Activated CD4-positive, alpha-beta T cell treated with anti-CD3 and anti-CD28 coated beads for 36 hours (primary cell): ENCODE data around the gene SMCO2. TPM values are rescaled to one million over a fixed set of nuclear protein-coding genes. Genes with fewer than 3 reads are reported as not detected.

Experiments
- ATAC-seq: fragments of 200-7000 bp; cut with Tn5 transposase; one replicate; pipeline ENCODE4 v1.10.0; 2021; ENCODE audit warnings: mild to moderate bottlenecking, moderate library complexity
- CTCF ChIA-PET: fragments of 350-600 bp; sonication (Branson Sonifier 250); formaldehyde crosslinking; loops from one replicate; lab custom pipeline; 2021; ENCODE audit warnings: antibody characterized with exemption; lab: Charles Lee
- POLR2A ChIA-PET: fragments of 350-600 bp; sonication (Branson Sonifier 250); formaldehyde crosslinking; loops from one replicate; lab custom pipeline; 2021; ENCODE audit warnings: antibody characterized with exemption, inconsistent platforms; lab: Charles Lee
- DNase-seq: peaks from one replicate; pipeline ENCODE4 v3.0.0-alpha.2; 2020
- H3K27ac Mint-ChIP-seq: one replicate; pipeline ENCODE4 v1.8.0; 2021; ENCODE audit warnings: mixed read lengths
- H3K27me3 Mint-ChIP-seq: one replicate; pipeline ENCODE4 v1.8.0; 2021; ENCODE audit warnings: mixed read lengths
- H3K36me3 Mint-ChIP-seq: one replicate; pipeline ENCODE4 v1.8.0; 2021; ENCODE audit warnings: low read depth, mixed read lengths
- H3K4me1 Mint-ChIP-seq: one replicate; pipeline ENCODE4 v1.8.0; 2021; ENCODE audit warnings: mixed read lengths
- H3K4me3 Mint-ChIP-seq: one replicate; pipeline ENCODE4 v1.8.0; 2021; ENCODE audit warnings: mild to moderate bottlenecking, moderate library complexity, mixed read lengths
- H3K9me3 Mint-ChIP-seq: one replicate; pipeline ENCODE4 v1.8.0; 2021; ENCODE audit warnings: low read depth, mixed read lengths
- intact Hi-C, 2 experiments: fragments of 100-400 bp; cut with DNase I in 1 of 2; cut with micrococcal nuclease in 1 of 2; formaldehyde crosslinking; loops; one replicate each; pipeline versions ENCODE4 v1.14.2 to v1.15.1; 2022 to 2024; cut with DNase I, micrococcal nuclease
- total RNA-seq, 2 experiments: library from RNA; stranded (reverse); gene quantifications; one replicate each; pipeline ENCODE4 v1.2.3, GENCODE V29; 2021

The SMCO2 gene
- total RNA-seq, 2 experiments from 2014 or later, result 0.23 TPM; not detected in 1

GRCh38 chr12:27429606-27430005 is 16.9 kb upstream of the SMCO2 start:
- peaks cover 5% of the 10 kb centered on the region for H3K4me1 Mint-ChIP-seq
- DNase-seq (no peak), ATAC-seq (no peak)
- H3K36me3 Mint-ChIP-seq, result no peaks in the 10 kb centered on the region
- ChIA-PET POLR2A (no interaction called here), CTCF (interaction anchor here (0.6 kb wide), 1 partner anchor 306 kb away, joined by 3 read pairs; no protein-coding TSS in a partner anchor)
- no peak overlapping the region for H3K27ac Mint-ChIP-seq
- intact Hi-C loops, result no loop called here
- H3K27me3 Mint-ChIP-seq, result no peaks in the 10 kb centered on the region
- no peak overlapping the region for H3K4me3 Mint-ChIP-seq
- no peaks in the 10 kb centered on the region for H3K9me3 Mint-ChIP-seq

GRCh38 chr12:27431185-27431584 is 15.4 kb upstream of the SMCO2 start:
- POLR2A ChIA-PET, result no interaction called here
- no peak for ATAC-seq
- CTCF ChIA-PET, result interaction anchor here (0.6 to 4.6 kb wide), 2 partner anchors 221 to 222 kb away, joined by 4 to 26 read pairs; no protein-coding TSS in a partner anchor

GRCh38 chr12:27434673-27435565 is 11.6 kb upstream of the SMCO2 start:
- no peaks in the 10 kb centered on the region for H3K36me3 Mint-ChIP-seq
- intact Hi-C loops, result loop anchor here (1.0 to 2.0 kb wide), 5 partner anchors 200 to 268 kb away; no protein-coding TSS in a partner anchor
- DNase-seq (peak; percentile 44), ATAC-seq (peak; percentile 63)
- H3K27ac Mint-ChIP-seq, result no peak overlapping the region
- no peaks in the 10 kb centered on the region for H3K9me3 Mint-ChIP-seq
- peaks cover 8% of the 10 kb centered on the region for H3K27me3 Mint-ChIP-seq
- peaks cover 10% of the 10 kb centered on the region for H3K4me1 Mint-ChIP-seq
- ChIA-PET POLR2A (no interaction called here), CTCF (interaction anchor here (0.5 to 4.6 kb wide), 36 partner anchors 9 to 1164 kb away, joined by 3 to 26 read pairs (median 4); partner anchors contain the start of gene PPFIBP1)
- no peak overlapping the region for H3K4me3 Mint-ChIP-seq

More at GRCh38 chr12:27431185-27431584, 15.4 kb upstream of the SMCO2 start:
- Mint-ChIP-seq H3K4me3 (no peak overlapping the region), H3K36me3 (no peaks in the 10 kb centered on the region), H3K9me3 (no peaks in the 10 kb centered on the region), H3K27ac (no peak overlapping the region), H3K27me3 (no peaks in the 10 kb centered on the region), H3K4me1 (peaks cover 13% of the 10 kb centered on the region)
- DNase-seq, result no peak
- intact Hi-C loops, result no loop called here

GRCh38 chr12:27436029-27436428 is 10.5 kb upstream of the SMCO2 start:
- H3K4me1 Mint-ChIP-seq, result peaks cover 9% of the 10 kb centered on the region
- H3K27ac Mint-ChIP-seq, result no peak overlapping the region
- POLR2A ChIA-PET, result no interaction called here
- H3K36me3 Mint-ChIP-seq, result no peaks in the 10 kb centered on the region
- ATAC-seq (no peak), DNase-seq (no peak)
- H3K4me3 Mint-ChIP-seq, result no peak overlapping the region
- H3K9me3 Mint-ChIP-seq, result no peaks in the 10 kb centered on the region
- CTCF ChIA-PET, result interaction anchor here (0.7 to 3.0 kb wide), 7 partner anchors 9 to 199 kb away, joined by 3 to 13 read pairs (median 5); no protein-coding TSS in a partner anchor
- intact Hi-C loops, result no loop called here
- peaks cover 8% of the 10 kb centered on the region for H3K27me3 Mint-ChIP-seq

GRCh38 chr12:27436768-27437167 is 9.8 kb upstream of the SMCO2 start:
- H3K27me3 Mint-ChIP-seq, result peaks cover 8% of the 10 kb centered on the region
- POLR2A ChIA-PET, result no interaction called here
- no peak for ATAC-seq
- no peaks in the 10 kb centered on the region for H3K9me3 Mint-ChIP-seq
- peaks cover 9% of the 10 kb centered on the region for H3K4me1 Mint-ChIP-seq
- H3K27ac Mint-ChIP-seq, result no peak overlapping the region
- no peaks in the 10 kb centered on the region for H3K36me3 Mint-ChIP-seq
- DNase-seq, result no peak
- no peak overlapping the region for H3K4me3 Mint-ChIP-seq
- CTCF ChIA-PET, result interaction anchor here (0.6 to 1.3 kb wide), 5 partner anchors 18 to 876 kb away, joined by 3 to 5 read pairs (median 3); no protein-coding TSS in a partner anchor
- intact Hi-C loops, result no loop called here

- Mint-ChIP-seq H3K27ac (no peak overlapping the region), H3K4me3 (no peak overlapping the region)
- CTCF ChIA-PET, result interaction anchor here (1.5 kb wide), 1 partner anchor 198 kb away, joined by 4 read pairs; no protein-coding TSS in a partner anchor
Observed at GRCh38 chr12:27437839-27438238, 8.7 kb upstream of the SMCO2 start.

GRCh38 chr12:27447761-27448160 is 1.2 kb downstream of the SMCO2 start:
- ChIA-PET CTCF (no interaction called here), POLR2A (no interaction called here)
- intact Hi-C loops, result no loop called here
- no peak for ATAC-seq
- DNase-seq, result no peak
- peaks cover 2% of the 10 kb centered on the region for H3K36me3 Mint-ChIP-seq
- H3K4me3 Mint-ChIP-seq, result no peak overlapping the region
- H3K9me3 Mint-ChIP-seq, result peaks cover 3% of the 10 kb centered on the region
- no peaks in the 10 kb centered on the region for H3K4me1 Mint-ChIP-seq
- H3K27ac Mint-ChIP-seq, result no peak overlapping the region
- H3K27me3 Mint-ChIP-seq, result peaks cover 6% of the 10 kb centered on the region

More at GRCh38 chr12:27437839-27438238, 8.7 kb upstream of the SMCO2 start:
- Mint-ChIP-seq H3K27me3 (peaks cover 8% of the 10 kb centered on the region), H3K9me3 (no peaks in the 10 kb centered on the region), H3K36me3 (no peaks in the 10 kb centered on the region), H3K4me1 (peaks cover 9% of the 10 kb centered on the region)
- ATAC-seq (no peak), DNase-seq (no peak)
- POLR2A ChIA-PET, result no interaction called here
- intact Hi-C loops, result no loop called here

GRCh38 chr12:27449026-27449425 is 2.5 kb downstream of the SMCO2 start:
- Mint-ChIP-seq H3K27me3 (peaks cover 6% of the 10 kb centered on the region), H3K4me1 (no peaks in the 10 kb centered on the region), H3K4me3 (no peak overlapping the region), H3K27ac (no peak overlapping the region), H3K36me3 (peaks cover 2% of the 10 kb centered on the region), H3K9me3 (peaks cover 3% of the 10 kb centered on the region)
- intact Hi-C loops, result no loop called here
- ChIA-PET CTCF (no interaction called here), POLR2A (no interaction called here)
- no peak for DNase-seq
- ATAC-seq, result no peak

- no peak overlapping the region for H3K4me3 Mint-ChIP-seq
- no peak overlapping the region for H3K27ac Mint-ChIP-seq
- peaks cover 6% of the 10 kb centered on the region for H3K27me3 Mint-ChIP-seq
- H3K9me3 Mint-ChIP-seq, result peaks cover 3% of the 10 kb centered on the region
- no peaks in the 10 kb centered on the region for H3K4me1 Mint-ChIP-seq
- ChIA-PET POLR2A (no interaction called here), CTCF (interaction anchor here (0.7 to 1.6 kb wide), 5 partner anchors 9 to 733 kb away, joined by 3 to 6 read pairs (median 3); no protein-coding TSS in a partner anchor)
- DNase-seq (no peak), ATAC-seq (no peak)
- peaks cover 2% of the 10 kb centered on the region for H3K36me3 Mint-ChIP-seq
- intact Hi-C loops, result no loop called here
Observed at GRCh38 chr12:27449893-27450534, 3.5 kb downstream of the SMCO2 start.

- ChIA-PET CTCF (interaction anchor here (0.7 to 1.6 kb wide), 4 partner anchors 8 to 202 kb away, joined by 3 to 6 read pairs (median 4); no protein-coding TSS in a partner anchor), POLR2A (no interaction called here)
- no peak overlapping the region for H3K4me3 Mint-ChIP-seq
- intact Hi-C loops, result no loop called here
- H3K36me3 Mint-ChIP-seq, result no peaks in the 10 kb centered on the region
- no peak for DNase-seq
- no peaks in the 10 kb centered on the region for H3K4me1 Mint-ChIP-seq
- no peak for ATAC-seq
- H3K27me3 Mint-ChIP-seq, result peaks cover 6% of the 10 kb centered on the region
- H3K9me3 Mint-ChIP-seq, result no peaks in the 10 kb centered on the region
- no peak overlapping the region for H3K27ac Mint-ChIP-seq
Observed at GRCh38 chr12:27451036-27451825, 4.7 kb downstream of the SMCO2 start.
